ENCODE data around the gene PML.
"Not testable (repeated sequence)": the region's sequence is repeated elsewhere in the genome, so short reads cannot be mapped to it uniquely, and the experiment has no call there.

The PML gene

DNA sequence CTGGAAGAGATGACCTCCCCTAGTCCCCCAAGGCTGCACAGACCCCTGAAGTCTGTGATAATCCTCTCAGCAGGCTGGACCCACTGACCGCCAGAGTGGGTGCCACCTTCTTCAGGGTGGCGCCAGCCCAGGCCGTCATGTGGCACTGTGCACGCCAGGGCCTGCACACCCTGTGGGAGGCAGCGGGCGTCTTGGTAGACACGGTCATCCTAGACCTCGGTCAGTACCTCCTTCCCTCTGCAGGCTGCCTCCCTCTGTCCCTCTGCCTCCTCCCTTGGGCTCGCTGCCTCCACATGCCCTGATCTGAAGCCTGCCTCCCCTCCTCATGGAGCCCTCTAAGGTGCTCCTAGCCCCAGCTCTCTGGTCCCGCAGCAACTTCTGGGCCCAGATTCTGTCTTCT lies 101.1 kb downstream of the PML start:
- DNase-seq (ENCODE audit: low read depth in 1 of 2, low spot score in 1 of 2); in situ Hi-C loops (cut with HindIII; ENCODE audit: low pct_unique_long_range_greater_than_20kb, low sequenced_read_pairs): not testable (repeated sequence)

- in situ Hi-C loops (cut with HindIII; ENCODE audit: low pct_unique_long_range_greater_than_20kb, low sequenced_read_pairs); DNase-seq (ENCODE audit: low read depth in 1 of 2, low spot score in 1 of 2): not testable (repeated sequence)
Observed at GRCh38 chr15:74096753-74097474, 102.4 kb downstream of the PML start.

Measured in T47D (cell line).